Skin epidermis (tissue), 12 donors: Measurements from ENCODE around the gene GPR35.

Experiments used
- H3K27ac ChIP-seq, 21 experiments: fragments of 200-600 bp; sonication (generic) in 11 of 21; one replicate each; pipeline ENCODE4 v1.5.0; 2020; ENCODE audit warnings: mild to moderate bottlenecking in 3 of 21, inconsistent platforms in 2 of 21, moderate library complexity in 2 of 21
- H3K4me3 ChIP-seq, 7 experiments: fragments of 200-600 bp; sonication (generic) in 2 of 7; one replicate each; pipeline ENCODE4 v1.5.0; 2020; ENCODE audit warnings: inconsistent platforms in 2 of 7, mild to moderate bottlenecking in 2 of 7, moderate library complexity in 1 of 7

Gene GPR35

GRCh38 chr2:240586919-240587800, 38.1 kb upstream of the GPR35 start:
- Histone ChIP-seq H3K4me3 (peak overlapping the region; percentile 73 to 99 (median 86)), H3K27ac (peak overlapping the region in 20 of 21 experiments; percentile 79 to 99 (median 93))

GRCh38 chr2:240588006-240588655, 37.1 kb upstream of the GPR35 start:
- H3K4me3 ChIP-seq = peak overlapping the region in 2 of 7 experiments; percentile 73 to 91
- H3K27ac ChIP-seq = peak overlapping the region in 1 of 21 experiments; percentile 89

GRCh38 chr2:240588669-240589068, 36.6 kb upstream of the GPR35 start:
- peak overlapping the region in 1 of 21 experiments; percentile 89 for H3K27ac ChIP-seq
- no peak overlapping the region for H3K4me3 ChIP-seq

- Histone ChIP-seq H3K27ac (no peak overlapping the region), H3K4me3 (no peak overlapping the region)
These were observed 35.9 kb upstream of the GPR35 start for GRCh38 chr2:240589375-240589774.

- Histone ChIP-seq H3K4me3 (no peak overlapping the region), H3K27ac (no peak overlapping the region)
These were observed 35.3 kb upstream of the GPR35 start for GRCh38 chr2:240589850-240590525.

GRCh38 chr2:240590681-240591111, 34.6 kb upstream of the GPR35 start:
- Histone ChIP-seq H3K4me3 (no peak overlapping the region), H3K27ac (no peak overlapping the region)

GRCh38 chr2:240591226-240591625, 34.1 kb upstream of the GPR35 start:
- no peak overlapping the region for H3K4me3 ChIP-seq
- no peak overlapping the region for H3K27ac ChIP-seq

GRCh38 chr2:240591784-240592183, 33.5 kb upstream of the GPR35 start:
- Histone ChIP-seq H3K27ac (no peak overlapping the region), H3K4me3 (no peak overlapping the region)

- no peak overlapping the region for H3K27ac ChIP-seq
- no peak overlapping the region for H3K4me3 ChIP-seq
These were observed 32.1 kb upstream of the GPR35 start for GRCh38 chr2:240593026-240593702.

- Histone ChIP-seq H3K4me3 (no peak overlapping the region), H3K27ac (no peak overlapping the region)
These were observed 31.4 kb upstream of the GPR35 start for GRCh38 chr2:240593703-240594451.

GRCh38 chr2:240594511-240595380, 30.5 kb upstream of the GPR35 start:
- H3K27ac ChIP-seq = no peak overlapping the region
- no peak overlapping the region for H3K4me3 ChIP-seq

- no peak overlapping the region for H3K27ac ChIP-seq
- H3K4me3 ChIP-seq = no peak overlapping the region
These were observed 29.8 kb upstream of the GPR35 start for GRCh38 chr2:240595381-240596079.

- H3K27ac ChIP-seq = no peak overlapping the region
- H3K4me3 ChIP-seq = no peak overlapping the region
These were observed 29.2 kb upstream of the GPR35 start for GRCh38 chr2:240596080-240596460.

- Histone ChIP-seq H3K4me3 (no peak overlapping the region), H3K27ac (no peak overlapping the region)
These were observed 28.8 kb upstream of the GPR35 start for GRCh38 chr2:240596491-240596931.

- Histone ChIP-seq H3K4me3 (no peak overlapping the region), H3K27ac (no peak overlapping the region)
These were observed 28.2 kb upstream of the GPR35 start for GRCh38 chr2:240597054-240597418.

- Histone ChIP-seq H3K4me3 (no peak overlapping the region), H3K27ac (no peak overlapping the region)
These were observed 27.7 kb upstream of the GPR35 start for GRCh38 chr2:240597419-240598181.

GRCh38 chr2:240598311-240598911, 26.9 kb upstream of the GPR35 start:
- Histone ChIP-seq H3K27ac (no peak overlapping the region), H3K4me3 (no peak overlapping the region)
